ENCODE data around the gene CMTM8.

Gene CMTM8

GRCh38 chr3:32220006-32220405 is 18.5 kb upstream of the CMTM8 start:
- ATAC-seq (ENCODE audit: insufficient read depth, low read depth): no peak
- H3K4me3 ChIP-seq (ENCODE audit: low read depth in 1 of 2, low read length in 2 of 2): no peak overlapping the region
- no peaks in the 10 kb centered on the region for H3K4me1 ChIP-seq (ENCODE audit: insufficient read depth, low read length)

GRCh38 chr3:32222950-32223349 is 15.5 kb upstream of the CMTM8 start:
- Histone ChIP-seq H2AFZ (ENCODE audit: low read depth, low read length) (no peak overlapping the region), H4K20me1 (ENCODE audit: insufficient read depth, low read length) (no peaks in the 10 kb centered on the region), H3K27me3 (ENCODE audit: insufficient read depth, low read length, poor library complexity) (no peaks in the 10 kb centered on the region), H3K9me3 (ENCODE audit: insufficient read depth, low read length, severe bottlenecking) (peaks cover 6% of the 10 kb centered on the region), H3K79me2 (ENCODE audit: insufficient read depth, low read length) (no peaks in the 10 kb centered on the region), H3K4me2 (ENCODE audit: insufficient read depth, low read length) (no peak overlapping the region), H3K9ac (ENCODE audit: low read depth, low read length) (no peak overlapping the region), H3K4me3 (ENCODE audit: low read depth in 1 of 2, low read length in 2 of 2) (no peak overlapping the region), H3K36me3 (ENCODE audit: insufficient read depth, low read length) (no peaks in the 10 kb centered on the region), H3K27ac (ENCODE audit: low read length) (no peak overlapping the region), H3K4me1 (ENCODE audit: insufficient read depth, low read length) (no peaks in the 10 kb centered on the region)
- DNase-seq (no peak), ATAC-seq (ENCODE audit: insufficient read depth, low read depth) (no peak)
- TF ChIP-seq CTCF (IDR thresholded peaks at IDR 0.05; ENCODE audit: borderline replicate concordance, extremely low read depth, low read length, poor library complexity, severe bottlenecking) (no peak), EZH2 (IDR thresholded peaks at IDR 0.05; ENCODE audit: borderline replicate concordance, low read depth, low read length, severe bottlenecking) (no peak)

More at GRCh38 chr3:32220006-32220405, 18.5 kb upstream of the CMTM8 start:
- H2AFZ ChIP-seq (ENCODE audit: low read depth, low read length): no peak overlapping the region
- no peaks in the 10 kb centered on the region for H4K20me1 ChIP-seq (ENCODE audit: insufficient read depth, low read length)
- no peak overlapping the region for H3K9ac ChIP-seq (ENCODE audit: low read depth, low read length)
- no peak for TF ChIP-seq CTCF (IDR thresholded peaks at IDR 0.05; ENCODE audit: borderline replicate concordance, extremely low read depth, low read length, poor library complexity, severe bottlenecking)
- no peak for TF ChIP-seq EZH2 (IDR thresholded peaks at IDR 0.05; ENCODE audit: borderline replicate concordance, low read depth, low read length, severe bottlenecking)
- H3K79me2 ChIP-seq (ENCODE audit: insufficient read depth, low read length): no peaks in the 10 kb centered on the region
- peaks cover 6% of the 10 kb centered on the region for H3K9me3 ChIP-seq (ENCODE audit: insufficient read depth, low read length, severe bottlenecking)
- H3K27me3 ChIP-seq (ENCODE audit: insufficient read depth, low read length, poor library complexity): no peaks in the 10 kb centered on the region
- no peak overlapping the region for H3K27ac ChIP-seq (ENCODE audit: low read length)
- no peak overlapping the region for H3K4me2 ChIP-seq (ENCODE audit: insufficient read depth, low read length)
- no peak for DNase-seq
- no peaks in the 10 kb centered on the region for H3K36me3 ChIP-seq (ENCODE audit: insufficient read depth, low read length)

- ATAC-seq (ENCODE audit: insufficient read depth, low read depth) (no peak), DNase-seq (no peak)
- Histone ChIP-seq H3K27ac (ENCODE audit: low read length) (no peak overlapping the region), H3K4me1 (ENCODE audit: insufficient read depth, low read length) (no peaks in the 10 kb centered on the region), H3K36me3 (ENCODE audit: insufficient read depth, low read length) (no peaks in the 10 kb centered on the region), H3K4me2 (ENCODE audit: insufficient read depth, low read length) (no peak overlapping the region), H2AFZ (ENCODE audit: low read depth, low read length) (no peak overlapping the region), H4K20me1 (ENCODE audit: insufficient read depth, low read length) (no peaks in the 10 kb centered on the region), H3K79me2 (ENCODE audit: insufficient read depth, low read length) (no peaks in the 10 kb centered on the region), H3K9me3 (ENCODE audit: insufficient read depth, low read length, severe bottlenecking) (peaks cover 3% of the 10 kb centered on the region), H3K27me3 (ENCODE audit: insufficient read depth, low read length, poor library complexity) (no peaks in the 10 kb centered on the region), H3K9ac (ENCODE audit: low read depth, low read length) (no peak overlapping the region), H3K4me3 (ENCODE audit: low read depth in 1 of 2, low read length in 2 of 2) (no peak overlapping the region)
- no peak for TF ChIP-seq EZH2 (IDR thresholded peaks at IDR 0.05; ENCODE audit: borderline replicate concordance, low read depth, low read length, severe bottlenecking)
- TF ChIP-seq CTCF (IDR thresholded peaks at IDR 0.05; ENCODE audit: borderline replicate concordance, extremely low read depth, low read length, poor library complexity, severe bottlenecking): no peak
Observed at GRCh38 chr3:32224016-32224516, 14.4 kb upstream of the CMTM8 start.
